GM21381 (cell line): Measurements from ENCODE around the gene NAA15.
"Not testable (repeated sequence)": the region's sequence is repeated elsewhere in the genome, so short reads cannot be mapped to it uniquely, and the experiment has no call there.

ENCODE experiments used
- ATAC-seq: cut with Tn5 transposase; IDR thresholded peaks from one replicate; pipeline ENCODE4 v1.9.1; 2021; ENCODE audit warnings: mild to moderate bottlenecking, moderate library complexity; ENCODE audit not compliant: unreplicated experiment

Gene NAA15

DNA sequence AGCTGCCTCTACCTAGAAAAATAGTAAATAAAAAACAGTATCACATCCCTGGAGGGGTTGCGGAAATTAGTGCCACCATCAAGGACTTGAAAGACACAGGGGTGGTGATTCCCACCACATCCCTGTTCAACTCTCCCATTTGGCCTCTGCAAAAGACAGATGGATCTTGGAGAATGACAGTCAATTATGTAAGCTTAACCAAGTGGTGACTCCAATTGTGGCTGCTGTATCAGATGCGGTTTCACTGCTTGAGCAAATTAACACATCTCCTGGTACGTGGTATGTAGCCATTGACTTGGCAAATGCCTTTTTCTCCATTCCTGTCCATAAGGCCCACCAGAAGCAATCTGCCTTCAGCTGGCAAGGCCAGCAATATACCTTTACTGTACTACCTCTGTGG, 143.6 kb downstream of the NAA15 start:
- ATAC-seq: not testable (repeated sequence)

GRCh38 chr4:139447078-139447477, 145.8 kb downstream of the NAA15 start:
- not testable (repeated sequence) for ATAC-seq

DNA sequence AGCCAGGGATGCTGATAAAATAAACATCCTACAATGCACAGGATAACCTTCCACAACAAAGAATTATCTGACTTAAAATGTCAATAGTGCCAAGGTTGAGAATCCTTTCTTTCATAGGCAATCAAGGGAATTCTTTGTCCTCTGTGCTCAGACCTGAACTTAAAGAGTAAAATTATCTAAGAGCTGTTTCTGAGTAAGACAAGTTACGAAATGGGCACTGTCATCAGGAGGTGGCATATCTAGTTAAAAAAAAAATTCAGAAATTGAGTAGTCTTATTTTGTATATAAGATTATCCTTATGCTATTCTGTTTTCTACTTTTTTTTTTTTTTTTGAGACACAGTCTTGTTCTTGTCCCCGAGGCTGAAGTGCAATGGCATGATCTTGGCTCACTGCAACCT, 149.3 kb downstream of the NAA15 start:
- ATAC-seq: no peak

DNA sequence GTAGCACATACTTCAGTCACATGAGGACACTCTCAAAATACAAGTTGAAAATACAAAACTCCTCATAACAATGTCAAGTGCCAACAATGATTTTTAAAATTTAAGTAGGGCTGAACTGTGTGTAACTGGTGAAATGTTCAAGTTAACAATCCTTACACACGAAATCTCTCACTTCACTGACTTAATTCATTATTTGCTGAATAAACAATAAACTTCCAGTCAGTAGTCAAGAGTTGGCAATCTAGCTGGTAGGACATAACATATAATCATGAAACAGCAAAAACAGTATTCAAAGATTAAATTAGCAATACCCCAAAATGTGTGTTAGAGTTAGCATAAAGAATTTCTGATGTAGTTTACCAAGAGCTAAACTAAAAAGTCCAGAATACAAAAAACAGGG, 150.7 kb downstream of the NAA15 start:
- no peak for ATAC-seq

DNA sequence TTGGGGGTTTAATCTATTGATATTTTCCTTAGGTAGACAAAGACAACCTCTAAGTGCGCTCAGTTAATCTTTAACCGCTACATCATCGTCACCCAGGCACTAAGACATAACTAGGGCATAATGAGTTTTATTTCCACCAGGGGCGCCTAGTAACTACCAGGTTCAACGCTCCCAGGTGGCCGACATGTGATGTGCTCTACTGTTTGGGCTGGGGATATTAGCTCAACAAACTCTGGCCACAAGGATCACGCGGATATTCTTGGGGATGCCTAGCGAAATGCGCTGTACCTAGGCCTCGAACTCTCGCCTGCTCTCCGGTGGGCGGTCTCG, 151.7 kb downstream of the NAA15 start:
- peak; percentile 44 for ATAC-seq

GRCh38 chr4:139453371-139454110, 152.2 kb downstream of the NAA15 start:
- peak; percentile 88 for ATAC-seq

- peak; percentile 1 for ATAC-seq
These were observed 153.1 kb downstream of the NAA15 start, which contains the start of gene RAB33B for GRCh38 chr4:139454111-139455045. Gene RAB33B, plus strand, starts transcription at chr4:139454121. Its CDS starts 75 bp downstream, at chr4:139454196.

GRCh38 chr4:139455126-139455538, 153.8 kb downstream of the NAA15 start:
- ATAC-seq: no peak

- ATAC-seq: no peak
These were observed 156.0 kb downstream of the NAA15 start for GRCh38 chr4:139457318-139457717.

DNA sequence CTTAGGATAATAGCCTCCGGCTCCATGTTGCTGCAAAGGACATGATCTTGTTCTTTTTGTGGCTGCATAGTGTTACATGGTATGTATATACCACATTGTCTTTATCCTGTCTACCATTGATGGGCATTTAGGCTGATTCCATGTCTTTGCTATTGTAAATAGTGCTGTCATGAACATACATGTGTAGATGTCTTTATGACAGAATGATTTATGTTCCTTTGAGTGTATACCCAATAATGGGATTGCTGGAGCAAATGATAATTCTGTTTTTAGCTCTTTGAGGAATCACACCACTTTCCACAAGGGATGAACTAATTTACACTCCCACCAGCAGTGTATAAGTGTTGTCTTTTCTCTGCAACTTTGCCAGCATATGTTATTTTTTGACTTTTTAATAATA, 157.2 kb downstream of the NAA15 start:
- ATAC-seq: no peak

- ATAC-seq: no peak
These were observed 157.7 kb downstream of the NAA15 start for GRCh38 chr4:139458999-139459398.

DNA sequence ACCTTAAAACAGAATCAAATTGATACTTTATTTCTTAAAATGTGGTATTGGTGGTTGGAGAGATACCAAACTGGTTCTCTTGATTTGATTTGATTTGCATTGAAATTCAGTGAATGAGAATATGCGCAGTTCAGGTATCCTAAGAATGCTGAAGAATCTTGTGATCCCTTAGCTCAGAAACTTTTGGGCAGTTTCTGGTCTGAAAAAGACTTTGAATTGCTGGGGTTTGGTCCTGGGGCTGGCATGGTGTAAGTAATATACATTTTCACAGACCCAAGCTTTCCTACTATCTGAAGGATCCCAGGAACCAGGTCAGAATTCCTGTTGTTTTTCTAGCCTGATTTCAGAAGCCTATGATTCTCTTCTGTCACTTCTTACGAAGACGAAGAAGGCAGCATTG, 159.3 kb downstream of the NAA15 start:
- no peak for ATAC-seq

- no peak for ATAC-seq
These were observed 159.8 kb downstream of the NAA15 start for GRCh38 chr4:139461022-139461628.

- ATAC-seq: not testable (repeated sequence)
These were observed 163.2 kb downstream of the NAA15 start for GRCh38 chr4:139464512-139464911.

DNA sequence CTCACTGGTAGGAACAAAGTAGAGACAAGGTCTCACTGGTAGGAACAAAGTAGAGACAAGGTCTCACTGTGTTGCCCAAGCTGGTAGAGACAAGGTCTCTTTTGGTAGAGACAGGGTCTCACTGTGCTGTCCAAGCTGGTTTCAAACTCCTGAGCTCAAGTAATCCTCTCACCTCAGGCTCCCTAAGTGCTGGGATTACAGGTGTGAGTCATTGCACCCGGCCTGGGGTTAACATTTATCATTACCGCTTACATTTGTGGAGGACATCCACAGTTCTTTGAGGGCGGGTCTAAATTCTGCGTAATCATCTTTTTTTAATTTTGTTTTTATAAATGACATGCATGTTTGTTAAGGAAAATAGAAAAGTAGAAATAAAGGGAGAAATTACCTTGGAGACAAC, 164.6 kb downstream of the NAA15 start:
- no peak for ATAC-seq

- ATAC-seq: not testable (repeated sequence)
These were observed 167.5 kb downstream of the NAA15 start for GRCh38 chr4:139468756-139469155.

DNA sequence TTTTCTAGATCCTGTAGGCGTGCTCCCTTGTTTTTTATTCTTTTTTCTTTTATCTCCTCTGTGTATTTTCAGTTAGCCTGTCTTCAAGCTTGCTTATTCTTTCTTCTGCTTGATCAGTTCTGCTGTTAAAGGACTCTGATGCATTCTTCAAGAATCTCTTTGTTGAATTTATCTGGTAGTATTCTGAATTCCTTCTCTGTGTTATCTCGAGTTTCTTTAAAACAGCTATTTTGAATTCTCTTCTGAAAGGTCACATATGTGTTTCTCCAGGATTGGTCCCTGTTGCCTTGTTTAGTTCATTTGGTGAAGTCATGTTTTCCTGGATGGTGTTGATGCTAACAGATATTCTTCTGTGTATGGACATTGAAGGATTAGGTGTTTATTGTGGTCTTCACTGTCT, 167.9 kb downstream of the NAA15 start:
- no peak for ATAC-seq
